NCI-H146 (cell line): ENCODE measurements around the gene ORMDL2.
"Not testable (repeated sequence)": the region's sequence is repeated elsewhere in the genome, so short reads cannot be mapped to it uniquely, and the experiment has no call there.

Experiments
- DNase-seq: peaks from one replicate; lab custom pipeline; 2025; lab: John Stamatoyannopoulos, UW

ORMDL2 gene

GRCh38 chr12:55852740-55853139, 34.9 kb downstream of the ORMDL2 start:
- no peak for DNase-seq

GRCh38 chr12:55861396-55861795, 43.6 kb downstream of the ORMDL2 start:
- no peak for DNase-seq

GRCh38 chr12:55861871-55862270, 44.0 kb downstream of the ORMDL2 start:
- no peak for DNase-seq

GRCh38 chr12:55862286-55862685, 44.4 kb downstream of the ORMDL2 start:
- DNase-seq, result no peak

- not testable (repeated sequence) for DNase-seq
Observed at GRCh38 chr12:55862931-55863330, 45.1 kb downstream of the ORMDL2 start.

- no peak for DNase-seq
Observed at GRCh38 chr12:55865327-55865726, 47.5 kb downstream of the ORMDL2 start.

GRCh38 chr12:55866454-55867004, 48.7 kb downstream of the ORMDL2 start:
- DNase-seq, result not testable (repeated sequence)
